ENCODE data around the gene WWOX. TPM values are rescaled to one million over a fixed set of nuclear protein-coding genes. Genes with fewer than 3 reads are reported as not detected.

WWOX gene
- total and polyA plus RNA-seq, 2 of the 13 experiments (the other 11 are each of a cell fraction or from before 2014, with no cell fraction given): 9.1 to 37.4 TPM

- Histone ChIP-seq H3K27ac (ENCODE audit: extremely low read length, insufficient read depth, low read length) (no peak overlapping the region), H3K79me2 (ENCODE audit: insufficient read depth, low read length) (no peaks in the 10 kb centered on the region), H3K4me1 (ENCODE audit: insufficient read depth, low read length) (peaks cover 7% of the 10 kb centered on the region; the same call in 1 of the 2 replicates), H3K4me2 (ENCODE audit: low read depth, low read length) (no peak overlapping the region), H3K9me3 (ENCODE audit: low read length) (no peaks in the 10 kb centered on the region), H3K27me3 (ENCODE audit: control insufficient read depth in 1 of 2, insufficient read depth in 2 of 2, low read length in 2 of 2) (peaks cover 2 to 8% of the 10 kb centered on the region in 2 experiments; a peak in 3 of 5 replicates), H4K20me1 (ENCODE audit: insufficient read depth, low read length) (no peaks in the 10 kb centered on the region), H3K4me3 (replicated peaks in 1 of 3; ENCODE audit: insufficient read depth in 1 of 3, low read depth in 2 of 3, low read length in 3 of 3) (no peak overlapping the region), H3K9ac (ENCODE audit: insufficient read depth, low read depth, low read length) (no peak overlapping the region), H2AFZ (ENCODE audit: low read length) (no peak overlapping the region), H3K36me3 (replicated peaks in 1 of 2; ENCODE audit: control insufficient read depth in 1 of 2, insufficient read depth in 2 of 2, low read length in 2 of 2) (no peaks in the 10 kb centered on the region)
- ATAC-seq (no peak), DNase-seq (ENCODE audit: low spot score) (no peak), FAIRE-seq (no peak)
- BruUV-seq (replicated peaks): no TSS peak
- CTCF ChIA-PET (ENCODE audit: low intra/inter-chr PET ratio, low total read pairs): no interaction called here
- in situ Hi-C loops (cut with HindIII; ENCODE audit: extremely low pct_ligation_motif_present, low pct_unique_long_range_greater_than_20kb): no loop called here
- intact Hi-C loops (cut with micrococcal nuclease; ENCODE audit: unreplicated experiment): no loop called here
- 16% methylated on average over 4 of the region's 4 CpGs for WGBS (ENCODE audit: low lambda C conversion rate)
- POLR2A ChIA-PET: no interaction called here
- TF ChIP-seq HOMEZ (CRISPR knock-in tag; IDR thresholded peaks at IDR 0.05; ENCODE audit: low read depth) (no peak), MIER2 (CRISPR knock-in tag; IDR thresholded peaks at IDR 0.05) (no peak), ZBTB44 (CRISPR knock-in tag; IDR thresholded peaks at IDR 0.05) (no peak), ZNF770 (CRISPR knock-in tag; IDR thresholded peaks at IDR 0.05) (no peak), ZNF572 (CRISPR knock-in tag; IDR thresholded peaks at IDR 0.05) (no peak)
Measured at GRCh38 chr16:78065319-78065718, 34.1 kb upstream of the WWOX start.
